Osteocyte (in vitro differentiated cells): ENCODE data around the gene TMEM129. TPM values are rescaled to one million over a fixed set of nuclear protein-coding genes. Genes with fewer than 3 reads are reported as not detected.
A peak's percentile ranks its signal among the peaks of the same experiment; 100 is the strongest.

Source experiments
- DNase-seq: peaks from one replicate; pipeline ENCODE4 v3.0.0; 2021; ENCODE audit warnings: mixed read lengths; ENCODE audit not compliant: unreplicated experiment; ENCODE audit errors: extremely low spot score
- H3K27ac Mint-ChIP-seq: one replicate; pipeline ENCODE4 v1.8.0; 2021; ENCODE audit warnings: mild to moderate bottlenecking, mixed read lengths; ENCODE audit not compliant: unreplicated experiment
- H3K27me3 Mint-ChIP-seq: one replicate; pipeline ENCODE4 v1.8.0; 2021; ENCODE audit warnings: mixed read lengths; ENCODE audit not compliant: unreplicated experiment
- H3K36me3 Mint-ChIP-seq: one replicate; pipeline ENCODE4 v1.8.0; 2021; ENCODE audit warnings: mixed read lengths; ENCODE audit not compliant: unreplicated experiment
- H3K4me1 Mint-ChIP-seq: one replicate; pipeline ENCODE4 v1.8.0; 2021; ENCODE audit warnings: mixed read lengths; ENCODE audit not compliant: unreplicated experiment
- H3K4me3 Mint-ChIP-seq: one replicate; pipeline ENCODE4 v1.8.0; 2021; ENCODE audit warnings: mild to moderate bottlenecking, moderate library complexity, mixed read lengths; ENCODE audit not compliant: unreplicated experiment
- H3K9me3 Mint-ChIP-seq: one replicate; pipeline ENCODE4 v1.8.0; 2021; ENCODE audit warnings: mixed read lengths; ENCODE audit not compliant: unreplicated experiment
- long read RNA-seq: library from polyadenylated mRNA; unstranded; transcript quantifications from one replicate; pipeline ENCODE4 v2.0.0, GENCODE V29; 2021
- total RNA-seq: library from RNA; stranded (reverse); gene quantifications from 2 replicates; pipeline ENCODE4 v1.2.1, GENCODE V29; 2021
- TF ChIP-seq, protein P1 (sequence below): fragments of 200-600 bp; sonication (generic); IDR thresholded peaks from 2 replicates; pipeline ENCODE4 v1.5.0; 2021; ENCODE audit warnings: antibody characterized with exemption, mild to moderate bottlenecking, moderate library complexity

TMEM129 gene, protein sequence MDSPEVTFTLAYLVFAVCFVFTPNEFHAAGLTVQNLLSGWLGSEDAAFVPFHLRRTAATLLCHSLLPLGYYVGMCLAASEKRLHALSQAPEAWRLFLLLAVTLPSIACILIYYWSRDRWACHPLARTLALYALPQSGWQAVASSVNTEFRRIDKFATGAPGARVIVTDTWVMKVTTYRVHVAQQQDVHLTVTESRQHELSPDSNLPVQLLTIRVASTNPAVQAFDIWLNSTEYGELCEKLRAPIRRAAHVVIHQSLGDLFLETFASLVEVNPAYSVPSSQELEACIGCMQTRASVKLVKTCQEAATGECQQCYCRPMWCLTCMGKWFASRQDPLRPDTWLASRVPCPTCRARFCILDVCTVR
- total RNA-seq = 48.8 and 53.6 TPM in 2 replicates
- long read RNA-seq, partial matches to known transcripts = 2 of 4 reads
- long read RNA-seq, other reads (novel, unspliced or antisense) = 0 of 4 reads

DNA sequence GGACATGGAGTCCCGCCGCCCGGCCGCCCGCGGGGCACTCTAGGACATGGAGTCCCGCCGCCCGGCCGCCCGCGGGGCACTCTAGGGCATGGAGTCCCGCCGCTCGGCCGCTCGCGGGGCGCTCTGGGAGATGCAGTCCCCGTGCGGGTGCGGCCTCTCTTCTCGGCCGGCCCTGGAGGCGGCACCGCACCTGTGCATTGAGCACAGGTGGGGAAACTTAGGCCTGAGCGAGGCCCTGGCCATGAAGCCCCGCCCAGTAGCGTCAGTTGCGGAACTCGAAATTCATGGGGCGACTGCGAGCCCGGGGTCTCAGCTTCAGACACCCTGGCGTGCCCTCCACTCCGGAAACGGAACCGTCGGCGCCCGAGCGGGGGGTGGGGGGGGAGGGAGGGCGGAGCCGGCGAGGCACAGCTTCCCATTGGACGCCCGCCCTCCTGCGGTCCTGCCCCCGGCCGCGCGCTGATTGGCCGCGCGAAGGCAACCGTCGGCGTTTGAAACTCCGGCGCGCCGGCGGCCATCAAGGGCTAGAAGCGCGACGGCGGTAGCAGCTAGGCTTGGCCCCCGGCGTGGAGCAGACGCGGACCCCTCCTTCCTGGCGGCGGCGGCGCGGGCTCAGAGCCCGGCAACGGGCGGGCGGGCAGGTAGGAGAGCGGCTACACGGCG is at the start of gene TMEM129, which contains the start of gene TACC3:
TSS of gene TMEM129 (minus strand) at position 321 of the 663 bp plus-strand sequence. CDS start 486 bp downstream, outside the sequence.
TSS of gene TACC3 (plus strand) at position 519 of the 663 bp plus-strand sequence. CDS start 1,901 bp downstream, outside the sequence.
- TF ChIP-seq, protein P1, sequence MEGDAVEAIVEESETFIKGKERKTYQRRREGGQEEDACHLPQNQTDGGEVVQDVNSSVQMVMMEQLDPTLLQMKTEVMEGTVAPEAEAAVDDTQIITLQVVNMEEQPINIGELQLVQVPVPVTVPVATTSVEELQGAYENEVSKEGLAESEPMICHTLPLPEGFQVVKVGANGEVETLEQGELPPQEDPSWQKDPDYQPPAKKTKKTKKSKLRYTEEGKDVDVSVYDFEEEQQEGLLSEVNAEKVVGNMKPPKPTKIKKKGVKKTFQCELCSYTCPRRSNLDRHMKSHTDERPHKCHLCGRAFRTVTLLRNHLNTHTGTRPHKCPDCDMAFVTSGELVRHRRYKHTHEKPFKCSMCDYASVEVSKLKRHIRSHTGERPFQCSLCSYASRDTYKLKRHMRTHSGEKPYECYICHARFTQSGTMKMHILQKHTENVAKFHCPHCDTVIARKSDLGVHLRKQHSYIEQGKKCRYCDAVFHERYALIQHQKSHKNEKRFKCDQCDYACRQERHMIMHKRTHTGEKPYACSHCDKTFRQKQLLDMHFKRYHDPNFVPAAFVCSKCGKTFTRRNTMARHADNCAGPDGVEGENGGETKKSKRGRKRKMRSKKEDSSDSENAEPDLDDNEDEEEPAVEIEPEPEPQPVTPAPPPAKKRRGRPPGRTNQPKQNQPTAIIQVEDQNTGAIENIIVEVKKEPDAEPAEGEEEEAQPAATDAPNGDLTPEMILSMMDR = no peak
- DNase-seq = peak; percentile 96
- H3K4me3 Mint-ChIP-seq = peak within 1 kb of the TSS; percentile 87
- no peaks in the 10 kb centered on the region for H3K27me3 Mint-ChIP-seq
- no peaks in the 10 kb centered on the region for H3K9me3 Mint-ChIP-seq
- H3K36me3 Mint-ChIP-seq = peaks cover 3% of the 10 kb centered on the region
- H3K4me1 Mint-ChIP-seq = peaks cover 35% of the 10 kb centered on the region
- H3K27ac Mint-ChIP-seq = peak within 1 kb of the TSS; percentile 92

DNA sequence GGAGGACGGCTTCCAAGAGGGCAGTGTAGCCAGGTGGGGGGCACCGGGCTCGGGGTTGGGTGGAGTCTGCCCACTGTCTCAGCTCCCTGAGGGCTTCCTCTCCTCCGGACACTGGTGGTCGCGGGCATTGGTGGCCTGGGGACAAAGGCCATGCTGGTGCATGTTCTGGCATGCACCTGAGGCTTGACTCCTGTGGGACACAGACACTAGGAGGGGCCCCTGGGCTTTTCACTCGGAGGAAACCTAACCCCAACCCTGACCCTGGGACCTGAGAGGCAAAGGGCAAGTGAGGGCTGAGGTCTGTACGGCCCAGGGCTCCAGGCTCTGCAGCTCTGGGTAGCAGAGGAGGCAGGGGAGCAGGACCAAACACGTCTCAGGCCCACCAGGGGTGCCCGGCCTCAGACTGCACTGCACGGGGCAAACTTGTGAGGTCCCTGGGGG is 49.7 kb upstream of the TMEM129 start:
- Mint-ChIP-seq H3K36me3 (no peaks in the 10 kb centered on the region), H3K4me1 (peaks cover 14% of the 10 kb centered on the region), H3K27me3 (no peaks in the 10 kb centered on the region), H3K27ac (no peak overlapping the region), H3K9me3 (no peaks in the 10 kb centered on the region), H3K4me3 (no peak overlapping the region)
- TF ChIP-seq, protein P1 = no peak
- DNase-seq = no peak

DNA sequence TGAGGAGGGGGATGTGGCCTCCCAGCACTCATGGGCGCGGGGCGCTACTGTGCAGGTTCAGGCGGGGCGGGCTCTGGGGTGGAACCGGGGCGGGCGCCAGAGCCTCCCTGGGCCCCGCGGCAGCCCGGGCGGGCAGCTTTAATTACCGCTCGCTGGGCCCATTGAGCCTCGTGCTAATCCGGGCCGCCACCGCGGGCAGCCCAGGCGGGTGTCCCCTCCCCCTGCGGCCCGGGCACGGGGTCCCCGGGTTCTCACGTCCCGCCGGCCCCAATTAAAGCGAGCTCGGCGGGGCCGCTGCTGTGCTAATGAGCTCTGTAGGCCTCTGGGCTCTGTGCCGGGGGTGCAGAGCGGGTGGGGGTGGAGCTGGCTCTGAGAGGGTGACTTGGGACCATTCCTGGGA is 49.1 kb upstream of the TMEM129 start:
- H3K36me3 Mint-ChIP-seq = no peaks in the 10 kb centered on the region
- H3K4me1 Mint-ChIP-seq = peaks cover 9% of the 10 kb centered on the region
- H3K9me3 Mint-ChIP-seq = no peaks in the 10 kb centered on the region
- no peaks in the 10 kb centered on the region for H3K27me3 Mint-ChIP-seq
- no peak for DNase-seq
- TF ChIP-seq, protein P1 = no peak
- H3K4me3 Mint-ChIP-seq = no peak overlapping the region
- H3K27ac Mint-ChIP-seq = no peak overlapping the region

DNA sequence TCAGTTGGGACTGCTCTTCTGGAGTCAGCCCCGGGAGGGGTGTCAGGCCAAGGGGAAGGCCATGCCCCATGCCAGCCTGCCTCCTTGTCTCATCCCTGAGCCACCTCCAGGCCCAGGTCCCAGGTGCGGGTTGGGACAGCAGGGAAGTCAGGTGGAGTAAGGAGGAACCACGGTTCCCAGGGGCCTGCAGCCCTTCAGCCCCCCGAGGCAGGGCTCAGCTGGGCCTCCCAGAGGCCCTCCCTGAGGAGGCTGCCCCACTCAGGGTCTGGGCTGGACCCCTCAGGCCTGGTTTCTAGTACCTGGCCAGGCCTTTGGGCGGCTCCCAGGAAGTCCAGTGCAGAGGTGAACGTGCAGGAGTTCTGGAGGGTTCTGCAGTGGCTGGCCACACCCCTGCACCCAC is 48.6 kb upstream of the TMEM129 start:
- Mint-ChIP-seq H3K36me3 (no peaks in the 10 kb centered on the region), H3K4me1 (peaks cover 9% of the 10 kb centered on the region), H3K27ac (no peak overlapping the region), H3K4me3 (no peak overlapping the region), H3K27me3 (no peaks in the 10 kb centered on the region), H3K9me3 (no peaks in the 10 kb centered on the region)
- TF ChIP-seq, protein P1 = no peak
- no peak for DNase-seq
